ENCODE data around the gene NLK.
"Not testable (repeated sequence)": the region's sequence is repeated elsewhere in the genome, so short reads cannot be mapped to it uniquely, and the experiment has no call there.

The NLK gene

DNA sequence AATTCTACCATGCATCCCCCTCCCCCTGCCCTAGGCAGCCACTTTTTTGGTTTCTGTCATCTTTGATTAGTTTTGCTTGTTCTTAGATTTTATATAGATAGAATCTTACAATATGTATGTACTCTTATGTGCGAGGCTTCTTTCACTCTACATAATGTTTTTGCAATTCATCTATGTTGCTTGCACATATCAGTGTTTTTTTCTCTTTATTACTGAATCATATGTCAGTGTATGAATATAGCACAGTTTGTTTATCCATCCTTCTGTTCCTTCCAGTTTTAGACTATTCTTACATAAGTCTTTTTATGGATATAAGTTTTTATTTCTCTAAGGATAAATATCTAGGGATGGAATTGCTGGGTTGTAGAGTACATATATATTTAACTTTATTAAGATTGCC lies 26.6 kb downstream of the NLK start:
- DNase-seq (ENCODE audit: low read depth, low spot score): no peak

DNA sequence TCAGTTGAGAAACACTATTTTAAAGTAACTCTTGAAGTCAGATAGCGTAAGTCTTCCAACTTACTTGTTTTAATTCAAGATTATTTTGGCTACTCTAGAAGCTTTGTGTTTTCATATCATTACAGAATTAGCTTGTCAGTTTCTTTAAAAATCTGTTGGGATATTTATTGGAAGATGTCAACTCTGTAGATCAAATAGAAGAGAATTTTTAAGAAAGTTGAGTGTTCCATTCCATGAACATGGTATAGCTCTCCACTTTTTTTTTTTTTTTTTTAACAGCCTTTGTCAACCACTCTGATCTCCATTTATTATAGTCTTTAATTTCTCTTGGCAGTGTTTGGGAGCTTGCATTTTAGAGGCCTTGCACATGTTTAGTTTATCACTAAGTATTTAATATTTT lies 28.7 kb downstream of the NLK start:
- no peak overlapping the region for H3K27ac ChIP-seq
- no peak for DNase-seq (ENCODE audit: low read depth, low spot score)

More for the DNA sequence above, 26.6 kb downstream of the NLK start:
- H3K27ac ChIP-seq: no peak overlapping the region

DNA sequence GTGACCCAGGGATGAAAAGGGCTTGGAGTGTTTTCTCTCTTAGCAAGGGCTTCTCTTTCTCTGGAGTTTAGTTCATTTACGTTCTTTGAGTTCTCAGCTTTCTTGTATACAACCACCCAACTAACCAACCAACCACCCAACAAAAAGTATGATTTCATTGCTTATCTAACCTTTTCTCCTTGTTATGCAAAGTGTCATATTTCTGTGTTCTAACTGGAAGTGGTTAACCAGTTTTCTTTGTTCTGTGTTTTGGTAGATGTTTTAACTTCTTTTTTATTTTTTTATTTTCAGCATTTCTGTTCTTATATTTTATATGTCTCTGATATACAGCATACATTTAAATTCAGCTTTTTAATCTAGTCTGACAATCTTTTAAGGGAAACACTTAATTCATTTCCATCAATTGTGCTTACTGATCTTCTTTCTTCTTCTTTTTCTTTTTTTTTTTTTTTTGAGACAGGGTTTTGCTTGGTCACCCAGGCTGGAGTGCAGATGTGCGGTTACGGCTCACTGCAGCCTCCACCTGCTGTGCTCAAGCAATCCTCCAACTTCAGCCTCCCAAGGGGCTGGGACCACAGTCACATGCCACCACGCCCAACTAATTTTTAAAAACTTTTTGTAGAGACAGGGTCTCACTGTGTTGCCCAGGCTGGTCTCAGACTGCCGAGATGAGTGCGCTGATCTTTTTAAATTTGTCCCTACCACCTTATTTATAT lies 29.6 kb downstream of the NLK start:
- no peak overlapping the region for H3K27ac ChIP-seq
- DNase-seq (ENCODE audit: low read depth, low spot score): no peak

DNA sequence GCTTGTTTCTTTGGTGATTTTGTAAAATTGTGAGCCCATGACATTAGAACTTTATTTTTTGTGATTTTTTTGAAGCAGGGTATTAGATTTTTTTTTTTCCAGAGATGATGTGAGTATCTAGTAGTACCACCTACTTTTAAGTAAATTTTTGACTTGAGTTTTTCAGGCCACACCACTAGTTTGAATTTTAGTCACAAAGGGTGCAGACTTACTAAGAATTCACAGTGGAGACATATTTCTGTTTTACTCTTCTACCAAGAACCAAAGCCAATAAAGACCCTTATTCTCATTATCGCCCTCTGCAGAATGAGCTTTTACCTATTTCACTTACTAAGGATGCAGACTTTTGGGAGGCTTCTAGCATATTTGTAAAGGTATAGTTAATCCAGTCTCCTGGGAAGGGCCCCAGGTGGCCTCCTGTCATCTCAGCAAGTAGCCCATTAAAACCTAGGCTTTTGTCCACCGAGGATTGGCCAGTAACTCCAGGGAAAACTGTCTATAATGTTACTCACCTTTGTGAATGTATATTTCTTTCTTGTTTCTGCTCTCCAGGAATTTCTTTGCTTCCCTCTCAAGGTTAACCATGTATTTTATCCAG lies 30.6 kb downstream of the NLK start:
- no peak overlapping the region for H3K27ac ChIP-seq
- DNase-seq (ENCODE audit: low read depth, low spot score): no peak

DNA sequence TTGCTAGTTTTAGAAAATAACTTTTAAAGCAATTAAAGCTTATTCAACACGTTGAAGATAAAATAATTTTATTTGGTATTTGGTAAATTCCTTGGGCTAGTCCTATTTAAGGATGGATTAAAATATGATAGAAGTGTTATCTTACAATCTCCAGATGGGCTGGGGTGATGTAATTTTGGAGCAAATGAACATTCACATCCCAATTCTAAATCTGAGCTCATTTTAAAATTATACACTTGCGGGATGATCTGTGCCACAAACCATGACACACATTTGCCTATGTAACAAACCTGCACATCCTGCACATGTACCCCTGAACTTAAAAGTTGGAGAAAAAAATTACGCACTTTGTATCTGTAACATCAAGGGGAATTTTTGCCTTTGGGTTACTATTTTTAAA lies 31.5 kb downstream of the NLK start:
- H3K27ac ChIP-seq: no peak overlapping the region
- no peak for DNase-seq (ENCODE audit: low read depth, low spot score)

DNA sequence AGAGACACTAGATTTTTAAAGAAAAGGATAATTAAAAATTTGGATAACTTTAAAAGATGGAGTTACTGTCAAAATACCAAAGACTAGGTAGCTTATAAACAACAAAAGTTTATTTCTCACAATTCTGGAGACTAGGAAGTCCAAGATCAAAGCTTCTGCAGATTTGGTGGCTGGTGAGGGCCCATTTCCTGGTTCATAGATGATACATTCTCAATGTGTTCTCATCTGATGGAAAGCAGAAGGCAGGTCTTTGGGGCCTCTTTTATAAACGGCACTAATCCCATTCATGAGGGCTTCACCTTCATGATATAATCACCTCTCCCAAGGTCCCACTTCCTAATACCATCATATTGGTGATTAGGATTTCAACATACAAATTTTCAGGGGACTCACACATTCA lies 33.7 kb downstream of the NLK start:
- no peak for DNase-seq (ENCODE audit: low read depth, low spot score)
- no peak overlapping the region for H3K27ac ChIP-seq

DNA sequence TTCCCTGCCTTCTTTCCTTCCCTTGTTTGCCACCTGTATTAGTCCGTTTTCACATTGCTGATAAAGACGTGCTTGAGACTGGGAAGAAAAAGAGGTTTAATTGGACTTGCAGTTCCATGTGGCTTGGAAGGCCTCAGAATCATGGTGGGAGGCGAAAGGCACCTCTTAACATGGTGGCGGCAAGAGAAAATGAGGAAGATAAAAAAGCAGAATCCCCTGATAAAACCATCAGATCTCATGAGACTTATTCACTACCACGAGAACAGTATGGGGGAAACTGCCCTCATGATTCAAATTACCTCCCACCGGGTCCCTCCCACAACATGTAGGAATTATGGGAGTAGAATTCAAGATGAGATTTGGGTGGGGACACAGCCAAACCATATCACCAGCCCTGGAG lies 34.7 kb downstream of the NLK start:
- not testable (repeated sequence) for DNase-seq (ENCODE audit: low read depth, low spot score); H3K27ac ChIP-seq

DNA sequence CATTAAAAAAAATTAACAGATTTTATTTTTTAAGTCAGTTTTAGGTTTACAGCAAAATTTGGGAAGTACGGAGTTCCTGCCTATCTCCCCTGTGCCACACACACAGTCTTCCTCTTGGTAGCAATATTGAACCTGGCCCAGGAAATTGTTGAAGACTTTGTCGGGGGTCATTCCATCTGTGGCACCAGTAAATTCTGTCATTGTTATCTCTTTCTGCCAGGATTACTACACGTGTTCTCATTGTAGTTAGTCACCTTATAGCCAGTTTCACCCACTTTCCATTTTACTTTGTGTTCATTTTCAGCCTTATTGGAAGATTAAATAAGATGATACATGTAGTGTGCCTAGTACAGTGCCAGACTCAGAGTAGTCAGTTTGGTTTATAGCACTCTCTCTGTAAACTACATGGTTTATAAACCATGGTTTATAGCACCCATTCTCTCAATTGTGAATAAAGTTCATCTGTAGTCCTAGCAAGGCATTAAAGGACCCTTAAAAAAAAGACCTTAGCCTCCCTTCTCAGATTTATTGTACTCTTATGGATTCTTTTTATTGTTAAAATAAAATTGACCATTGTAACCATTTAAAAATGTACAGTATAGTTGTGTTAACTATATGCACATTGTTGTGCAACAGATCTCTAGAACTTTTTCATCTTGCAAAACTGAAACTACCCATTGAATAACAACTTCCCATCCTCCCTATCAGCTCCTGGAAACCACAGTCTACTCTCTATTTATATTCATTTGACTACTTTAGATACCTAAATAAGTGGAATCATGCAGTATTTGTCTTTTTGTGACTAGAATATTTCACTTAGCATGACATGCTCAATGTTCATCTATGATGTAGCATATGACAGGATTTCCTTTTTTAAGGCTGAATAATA lies 36.1 kb downstream of the NLK start:
- H3K27ac ChIP-seq: no peak overlapping the region
- no peak for DNase-seq (ENCODE audit: low read depth, low spot score)

DNA sequence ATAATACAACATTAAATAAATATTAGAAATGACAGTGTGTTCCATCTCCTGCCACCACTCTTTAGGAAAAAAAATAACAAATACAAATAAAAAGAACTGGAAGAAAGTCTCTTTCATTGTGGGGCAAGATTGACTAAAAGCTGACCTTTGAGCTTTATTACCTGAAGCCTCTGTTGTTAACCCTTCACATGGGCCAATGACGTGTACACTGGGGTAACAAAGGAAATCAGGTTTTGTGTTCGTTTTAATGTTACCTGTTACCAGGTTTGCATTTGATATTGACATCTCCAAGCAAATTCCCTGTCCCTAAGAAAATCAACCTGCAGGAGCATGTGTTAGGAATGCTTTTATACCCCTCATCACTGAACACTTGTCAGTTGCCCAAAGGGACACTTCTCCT lies 39.0 kb downstream of the NLK start:
- no peak for DNase-seq (ENCODE audit: low read depth, low spot score)
- no peak overlapping the region for H3K27ac ChIP-seq

DNA sequence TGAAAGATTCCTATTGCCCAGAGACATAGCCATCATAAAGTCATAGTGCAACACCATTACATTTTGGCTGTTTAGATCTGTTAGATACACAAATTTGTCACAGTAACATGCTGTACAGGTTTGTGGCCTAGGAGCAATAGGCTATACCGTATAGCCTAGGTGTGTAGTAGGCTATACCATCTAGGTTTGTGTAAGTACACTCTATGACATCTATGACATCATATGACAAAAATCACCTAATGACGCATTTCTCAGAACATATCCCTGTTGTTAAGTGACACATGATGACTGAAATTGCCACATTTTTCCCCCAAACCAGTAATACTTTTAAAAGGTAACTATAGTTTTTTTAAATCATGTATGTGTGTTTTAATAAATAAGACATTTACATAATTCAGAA lies 43.3 kb downstream of the NLK start:
- no peak for DNase-seq (ENCODE audit: low read depth, low spot score)

DNA sequence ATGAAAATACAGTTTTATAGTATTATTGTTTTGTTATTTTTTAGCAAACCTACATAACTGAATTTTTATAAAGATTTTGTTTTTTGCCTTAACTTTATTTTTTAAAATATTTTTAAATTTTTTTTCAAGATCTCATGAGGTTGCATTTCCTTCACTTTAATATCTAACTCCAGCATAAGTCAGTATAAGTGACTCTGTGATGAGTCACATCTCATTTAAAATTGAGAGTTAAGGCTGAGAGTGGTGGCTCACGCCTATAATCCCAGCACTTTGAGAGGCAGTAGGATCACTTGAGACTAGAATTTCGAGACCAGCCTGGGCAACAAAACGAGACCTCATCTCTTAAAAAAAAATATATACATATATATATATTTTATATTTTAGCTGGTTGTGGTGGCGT lies 44.0 kb downstream of the NLK start:
- no peak for DNase-seq (ENCODE audit: low read depth, low spot score)
- H3K27ac ChIP-seq: no peak overlapping the region

More for the DNA sequence above, 43.3 kb downstream of the NLK start:
- H3K27ac ChIP-seq: no peak overlapping the region

DNA sequence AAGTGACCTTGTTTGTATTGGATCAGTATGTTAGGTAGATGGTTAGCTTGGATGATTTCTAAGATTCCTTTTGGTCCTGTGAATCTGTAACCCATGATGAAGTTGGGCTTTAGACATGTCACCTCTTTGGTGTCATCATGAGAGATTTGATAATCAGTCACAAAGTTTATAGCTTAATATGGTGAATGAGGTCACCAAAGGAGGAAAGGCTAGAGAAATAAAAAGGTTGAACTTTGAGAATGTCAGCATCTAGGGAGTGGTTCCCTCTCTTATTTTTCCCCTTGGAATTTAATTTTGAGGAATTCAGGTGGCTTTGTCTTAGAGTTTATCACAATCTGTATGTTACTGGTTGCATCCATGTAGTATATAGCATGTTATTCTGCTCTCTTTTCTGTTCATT lies 45.3 kb downstream of the NLK start:
- H3K27ac ChIP-seq: no peak overlapping the region
- no peak for DNase-seq (ENCODE audit: low read depth, low spot score)

DNA sequence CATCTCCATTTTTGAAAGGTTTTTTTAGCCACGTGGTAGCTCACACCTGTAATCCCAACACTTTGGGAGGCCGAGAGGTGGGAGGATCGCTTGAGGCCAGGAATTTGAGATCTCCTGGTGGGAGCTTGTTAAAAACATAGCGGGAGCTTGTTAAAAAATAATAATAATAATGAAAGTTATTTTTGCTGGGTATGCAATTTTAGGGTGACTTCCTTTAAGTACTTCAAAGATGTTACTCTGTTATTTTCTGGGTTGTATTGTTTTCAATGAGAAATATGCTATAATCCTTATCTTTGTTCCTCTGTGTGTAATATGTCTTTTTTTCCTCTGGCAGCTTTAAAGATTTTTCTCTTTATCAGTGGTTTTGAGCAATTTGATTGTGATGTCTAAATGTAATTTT lies 48.1 kb downstream of the NLK start:
- no peak overlapping the region for H3K27ac ChIP-seq
- DNase-seq (ENCODE audit: low read depth, low spot score): no peak

DNA sequence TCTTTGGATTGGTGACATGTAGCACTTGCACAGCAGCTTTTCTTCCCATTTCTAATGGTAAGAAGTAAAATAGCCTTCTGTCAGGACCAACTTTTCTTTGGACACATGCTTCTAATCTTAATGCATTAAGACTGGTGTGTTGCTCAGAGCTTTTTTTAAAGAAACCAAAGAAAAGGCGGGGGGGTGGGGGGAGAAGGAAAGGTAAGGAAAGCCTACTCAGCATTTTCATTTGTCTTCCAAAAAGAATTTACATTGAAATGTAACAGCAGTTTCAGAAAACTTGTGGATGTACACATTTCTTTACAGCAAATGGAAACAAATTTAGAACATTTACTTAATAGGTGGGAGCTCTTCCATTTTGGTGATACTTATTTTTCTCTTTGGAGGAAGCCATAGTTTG lies 49.6 kb downstream of the NLK start:
- DNase-seq (ENCODE audit: low read depth, low spot score): no peak
- no peak overlapping the region for H3K27ac ChIP-seq

DNA sequence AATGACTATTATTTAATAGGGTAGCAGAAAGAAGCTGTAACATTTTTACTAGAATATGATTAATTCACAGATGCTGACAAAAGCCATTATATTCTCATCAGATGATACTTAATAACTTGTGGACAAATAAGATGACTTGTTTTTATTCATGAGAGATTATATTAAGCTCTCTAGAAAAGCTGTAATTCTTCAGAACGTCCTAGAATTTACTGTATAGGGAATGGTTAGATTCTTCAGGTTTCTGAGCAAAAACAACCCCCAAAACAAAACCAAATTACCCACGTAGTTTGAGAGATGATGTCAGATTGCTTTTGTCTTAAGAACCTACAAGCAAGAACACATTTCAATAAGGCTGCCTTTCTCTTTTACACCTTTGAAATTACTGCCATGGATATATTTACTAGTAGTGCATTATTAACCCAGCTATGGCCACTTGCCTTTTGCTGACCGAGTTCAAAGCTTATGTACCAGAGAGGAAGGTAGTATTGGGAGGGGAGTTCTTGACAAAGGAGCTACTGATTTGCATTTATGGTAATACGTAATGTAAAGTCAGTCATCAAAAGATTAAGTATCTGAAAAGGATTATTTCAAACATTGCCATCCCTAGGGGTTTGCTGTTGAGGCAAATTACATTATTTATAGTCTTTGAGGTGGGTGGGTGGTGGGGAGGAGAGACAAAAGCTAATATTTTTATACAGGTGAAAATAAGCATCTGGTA lies 51.7 kb downstream of the NLK start:
- H3K27ac ChIP-seq: no peak overlapping the region
- no peak for DNase-seq (ENCODE audit: low read depth, low spot score)

DNA sequence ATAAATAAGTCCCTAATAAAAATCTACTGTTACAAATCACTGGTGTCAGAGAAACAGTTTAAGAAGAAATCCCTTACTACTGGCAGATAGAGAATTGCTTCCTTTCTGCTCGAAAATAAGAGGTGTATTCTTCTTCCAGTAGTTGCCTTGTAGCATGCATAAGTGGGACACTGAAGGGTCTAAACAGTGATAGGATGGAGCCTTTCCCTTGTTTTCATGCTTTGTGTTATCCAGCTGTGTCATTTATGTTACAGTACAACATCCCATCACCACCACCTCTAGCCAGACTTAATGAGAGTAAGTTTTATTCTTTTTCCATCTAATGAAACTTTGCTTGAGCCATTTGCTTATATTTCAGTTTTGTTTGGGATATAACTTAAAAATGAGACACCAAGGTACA lies 54.3 kb downstream of the NLK start:
- no peak overlapping the region for H3K27ac ChIP-seq
- DNase-seq (ENCODE audit: low read depth, low spot score): no peak

DNA sequence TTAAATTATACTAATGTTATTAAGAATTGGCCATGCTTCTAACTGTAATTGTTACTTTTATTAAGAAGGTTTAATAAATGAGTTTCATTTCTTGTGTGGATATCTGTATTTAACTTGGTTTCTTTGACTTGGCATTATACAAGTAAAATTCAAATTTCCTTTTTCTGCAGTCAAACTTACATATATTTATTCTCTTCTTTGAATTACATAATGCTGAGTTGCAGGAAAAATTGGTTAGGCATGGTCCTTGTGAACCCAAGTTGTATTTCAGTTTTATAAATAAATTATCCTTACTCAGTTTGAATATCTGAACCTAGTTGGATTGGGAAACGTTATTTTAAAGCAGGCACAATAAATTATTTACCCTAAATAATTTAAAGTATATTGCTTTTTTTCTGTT lies 54.8 kb downstream of the NLK start:
- no peak overlapping the region for H3K27ac ChIP-seq
- DNase-seq (ENCODE audit: low read depth, low spot score): no peak

DNA sequence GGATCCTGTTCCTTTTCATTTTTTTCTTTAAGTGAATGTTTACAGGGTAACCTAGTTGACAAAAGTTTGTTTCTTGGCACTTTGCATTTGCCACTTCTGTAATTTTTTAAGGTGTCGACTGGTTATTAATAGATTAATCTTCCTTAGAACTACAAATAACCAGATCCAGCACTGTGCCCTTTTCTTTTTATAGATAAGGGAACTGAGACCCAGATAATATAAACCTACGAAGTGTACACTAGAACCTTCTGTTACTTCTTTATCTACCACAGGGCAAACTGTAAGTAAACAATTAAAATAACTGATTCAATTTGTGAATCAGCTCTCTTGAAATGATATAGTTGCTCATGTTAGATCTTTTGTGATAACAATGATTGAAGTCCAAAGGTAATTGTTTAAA lies 55.4 kb downstream of the NLK start:
- H3K27ac ChIP-seq: no peak overlapping the region
- DNase-seq (ENCODE audit: low read depth, low spot score): no peak

DNA sequence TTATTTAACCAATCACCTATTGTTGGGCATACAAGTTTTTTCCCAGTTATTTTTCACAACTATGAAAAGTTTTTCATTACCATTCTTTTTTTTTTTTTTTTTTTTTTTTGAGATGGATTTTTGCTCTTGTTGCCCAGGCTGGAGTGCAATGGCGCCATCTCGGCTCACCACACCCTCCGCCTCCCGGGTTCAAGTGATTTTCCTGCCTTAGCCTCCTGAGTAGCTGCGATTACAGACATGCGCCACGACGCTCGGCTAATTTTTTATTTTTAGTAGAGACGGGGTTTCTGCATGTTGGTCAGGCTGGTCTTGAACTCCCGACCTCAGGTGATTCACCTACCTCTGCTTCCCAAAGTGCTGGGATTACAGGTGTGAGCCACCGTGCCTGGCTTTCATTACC lies 56.1 kb downstream of the NLK start:
- DNase-seq (ENCODE audit: low read depth, low spot score); H3K27ac ChIP-seq: not testable (repeated sequence)

DNA sequence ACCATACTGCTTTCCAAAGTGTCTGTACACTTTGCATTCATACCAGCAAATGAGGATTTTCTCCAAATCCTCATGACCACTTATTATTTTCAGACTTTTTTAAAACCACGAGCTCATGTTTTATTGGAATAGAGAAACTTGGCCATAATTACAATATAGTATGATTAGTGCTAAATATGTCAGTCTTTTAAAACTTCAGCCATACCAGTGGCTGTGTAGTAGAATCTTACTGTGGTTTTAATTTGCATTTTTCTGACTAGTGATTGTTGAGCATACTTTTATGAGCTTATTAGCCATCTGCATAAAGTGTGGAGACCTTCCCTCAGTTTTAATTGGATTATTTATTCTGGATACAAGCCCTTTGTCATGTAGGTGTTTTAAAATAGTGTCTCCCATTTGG lies 57.8 kb downstream of the NLK start:
- no peak overlapping the region for H3K27ac ChIP-seq
- no peak for DNase-seq (ENCODE audit: low read depth, low spot score)

DNA sequence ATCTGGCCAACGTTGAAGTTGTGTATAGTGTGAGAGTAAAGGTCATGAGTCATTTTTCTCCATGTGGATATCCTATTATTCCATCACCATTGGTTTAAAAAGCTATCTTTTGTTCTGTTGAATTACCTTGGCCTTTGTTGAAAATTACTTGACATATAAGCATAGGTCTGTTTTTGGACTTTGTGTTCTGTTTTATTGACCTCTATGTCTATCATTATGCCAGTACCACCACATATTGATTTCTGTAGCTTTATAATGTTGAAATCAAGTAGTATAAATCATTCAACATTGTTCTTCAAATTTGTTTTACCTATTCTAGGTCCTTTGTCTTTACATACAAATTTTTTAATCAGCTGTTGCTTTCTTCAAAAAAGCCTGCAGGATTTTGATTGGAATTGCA lies 58.5 kb downstream of the NLK start:
- no peak overlapping the region for H3K27ac ChIP-seq
- no peak for DNase-seq (ENCODE audit: low read depth, low spot score)
